Adipose tissue (tissue), 3 donors: ENCODE data around the gene IL10RB. TPM values are rescaled to one million over a fixed set of nuclear protein-coding genes. Genes with fewer than 3 reads are reported as not detected.
A peak's percentile ranks its signal among the peaks of the same experiment; 100 is the strongest.
"Not testable (repeated sequence)": the region's sequence is repeated elsewhere in the genome, so short reads cannot be mapped to it uniquely, and the experiment has no call there.

Experiments used
- H3K27ac ChIP-seq: one replicate; pipeline ENCODE4 v1.5.1; 2013; ENCODE audit warnings: low read depth, low read length
- WGBS, 3 donors: extraction: QIAGEN DNeasy Blood & Tissue Kit; methylation state at CpG; one replicate each; pipeline ENCODE4 v1.1.7; 2013; 5-methylcytosine and 5-hydroxymethylcytosine counted together
- polyA plus RNA-seq, 3 donors: library from polyadenylated mRNA; stranded (reverse); fragments of 200-250 nt; gene quantifications; one replicate each; pipeline ENCODE4 v1.2.3, GENCODE V29; 2013
- donor health status: healthy with polysubstance abuse.
- donor health status: Bipolar disorder and iron deficiency.
- donor health status: healthy.

IL10RB gene
- 10 to 100 TPM; 22.2 to 33.3 (median 29.3) TPM for polyA plus RNA-seq

- WGBS, 3 donors = 1% methylated on average over 42 to 60 of the region's 60 CpGs
- peak within 1 kb of the TSS; percentile 77 for H3K27ac ChIP-seq
Measured at GRCh38 chr21:33266050-33266788, at the start of gene IL10RB. Gene IL10RB (plus strand): TSS chr21:33266367. CDS start chr21:33266466, 99 bp downstream.

GRCh38 chr21:33217138-33217520 lies 49.0 kb upstream of the IL10RB start:
- no peak overlapping the region for H3K27ac ChIP-seq
- WGBS, 3 donors = 90 to 94% (median 91%) methylated on average over 2 of the region's 2 CpGs

- no peak overlapping the region for H3K27ac ChIP-seq
Measured at GRCh38 chr21:33219300-33219699, 46.9 kb upstream of the IL10RB start.

GRCh38 chr21:33219954-33220353 lies 46.2 kb upstream of the IL10RB start:
- 82 to 96% (median 91%) methylated on average over 3 of the region's 3 CpGs for WGBS, 3 donors
- H3K27ac ChIP-seq = no peak overlapping the region

More at GRCh38 chr21:33219300-33219699, 46.9 kb upstream of the IL10RB start:
- 85 to 98% (median 94%) methylated on average over 3 of the region's 3 CpGs for WGBS, 3 donors

GRCh38 chr21:33225376-33225775 lies 40.8 kb upstream of the IL10RB start:
- not testable (repeated sequence) for H3K27ac ChIP-seq
- 93 to 95% (median 94%) methylated on average over 3 of the region's 3 CpGs for WGBS, 3 donors

- WGBS, 3 donors = 48 to 62% (median 50%) methylated on average over 3 of the region's 3 CpGs
- no peak overlapping the region for H3K27ac ChIP-seq
Measured at GRCh38 chr21:33228455-33228854, 37.7 kb upstream of the IL10RB start.

GRCh38 chr21:33229099-33229783 lies 36.9 kb upstream of the IL10RB start:
- H3K27ac ChIP-seq = no peak overlapping the region
- WGBS, 3 donors = 39 to 41% (median 40%) methylated on average over 18 of the region's 18 CpGs

- 0 to 1% (median 0%) methylated on average over 84 to 95 of the region's 95 CpGs for WGBS, 3 donors
Measured at GRCh38 chr21:33229784-33230544, 36.2 kb upstream of the IL10RB start, which contains the start of gene IFNAR2. Gene IFNAR2 (plus strand): TSS chr21:33229938. CDS start chr21:33241923, 11,985 bp downstream.

GRCh38 chr21:33230545-33231324 lies 35.4 kb upstream of the IL10RB start:
- peak overlapping the region; percentile 66 for H3K27ac ChIP-seq
- WGBS, 3 donors = 2% methylated on average over 29 to 30 of the region's 30 CpGs

More at GRCh38 chr21:33229784-33230544, 36.2 kb upstream of the IL10RB start, which contains the start of gene IFNAR2:
- H3K27ac ChIP-seq = peak within 1 kb of the TSS; percentile 66

GRCh38 chr21:33231526-33231925 lies 34.6 kb upstream of the IL10RB start:
- no peak overlapping the region for H3K27ac ChIP-seq
- WGBS, 3 donors = 73 to 77% (median 75%) methylated on average over 8 of the region's 8 CpGs

- 32 to 45% (median 34%) methylated on average over 5 of the region's 5 CpGs for WGBS, 3 donors
- H3K27ac ChIP-seq = no peak overlapping the region
Measured at GRCh38 chr21:33232291-33233034, 33.7 kb upstream of the IL10RB start.

- no peak overlapping the region for H3K27ac ChIP-seq
- 84 to 90% (median 86%) methylated on average over 3 of the region's 3 CpGs for WGBS, 3 donors
Measured at GRCh38 chr21:33234635-33235520, 31.3 kb upstream of the IL10RB start.

GRCh38 chr21:33236013-33236686 lies 30.0 kb upstream of the IL10RB start:
- no peak overlapping the region for H3K27ac ChIP-seq
- 91 to 98% (median 94%) methylated on average over 6 of the region's 6 CpGs for WGBS, 3 donors

GRCh38 chr21:33236766-33237165 lies 29.4 kb upstream of the IL10RB start:
- 64 to 76% (median 73%) methylated on average over 2 of the region's 2 CpGs for WGBS, 3 donors
- no peak overlapping the region for H3K27ac ChIP-seq

- H3K27ac ChIP-seq = no peak overlapping the region
- WGBS, 3 donors = 71 to 86% (median 77%) methylated on average over 3 of the region's 3 CpGs
Measured at GRCh38 chr21:33237486-33237885, 28.7 kb upstream of the IL10RB start.

GRCh38 chr21:33238146-33238545 lies 28.0 kb upstream of the IL10RB start:
- 84 to 90% (median 90%) methylated on average over 4 of the region's 4 CpGs for WGBS, 3 donors
- H3K27ac ChIP-seq = no peak overlapping the region
